ENCODE measurements around the gene CDKN2B-AS1.

The CDKN2B-AS1 gene

GRCh38 chr9:21982861-21983560, 11.6 kb upstream of the CDKN2B-AS1 start:
- DNase-seq (ENCODE audit: low read depth in 2 of 2) = no peak

- no peak for DNase-seq (ENCODE audit: low read depth in 2 of 2)
Observed at GRCh38 chr9:21983561-21983935, 11.0 kb upstream of the CDKN2B-AS1 start.

GRCh38 chr9:21984101-21984500, 10.5 kb upstream of the CDKN2B-AS1 start:
- no peak for DNase-seq (ENCODE audit: low read depth in 2 of 2)

- no peak for DNase-seq (ENCODE audit: low read depth in 2 of 2)
Observed at GRCh38 chr9:21985964-21986667, 8.5 kb upstream of the CDKN2B-AS1 start.

GRCh38 chr9:21988056-21988990, 6.3 kb upstream of the CDKN2B-AS1 start:
- no peak for DNase-seq (ENCODE audit: low read depth in 2 of 2)

GRCh38 chr9:21989440-21990189, 5.0 kb upstream of the CDKN2B-AS1 start:
- no peak for DNase-seq (ENCODE audit: low read depth in 2 of 2)

GRCh38 chr9:21991072-21991959, 3.3 kb upstream of the CDKN2B-AS1 start:
- DNase-seq (ENCODE audit: low read depth in 2 of 2) = no peak

GRCh38 chr9:21993007-21993406, 1.6 kb upstream of the CDKN2B-AS1 start:
- no peak for DNase-seq (ENCODE audit: low read depth in 2 of 2)

- DNase-seq (ENCODE audit: low read depth in 2 of 2) = no peak
Observed at GRCh38 chr9:21993893-21994555, 567 bp upstream of the CDKN2B-AS1 start, which contains the start of gene CDKN2A. TSS of gene CDKN2A (minus strand) at chr9:21994392.

- DNase-seq (ENCODE audit: low read depth in 2 of 2) = peak in 1 of 2 donors; percentile 51
Observed at GRCh38 chr9:21995006-21995665, 545 bp downstream of the CDKN2B-AS1 start.

- DNase-seq (ENCODE audit: low read depth in 2 of 2) = no peak
Observed at GRCh38 chr9:21995666-21996398, 1.2 kb downstream of the CDKN2B-AS1 start.

- DNase-seq (ENCODE audit: low read depth in 2 of 2) = no peak
Observed at GRCh38 chr9:21996438-21996837, 1.8 kb downstream of the CDKN2B-AS1 start.

GRCh38 chr9:21996858-21997257, 2.3 kb downstream of the CDKN2B-AS1 start:
- DNase-seq (ENCODE audit: low read depth in 2 of 2) = no peak

GRCh38 chr9:21997480-21997879, 2.9 kb downstream of the CDKN2B-AS1 start:
- no peak for DNase-seq (ENCODE audit: low read depth in 2 of 2)

GRCh38 chr9:21998026-21998425, 3.4 kb downstream of the CDKN2B-AS1 start:
- no peak for DNase-seq (ENCODE audit: low read depth in 2 of 2)

GRCh38 chr9:22002038-22002437, 7.4 kb downstream of the CDKN2B-AS1 start:
- no peak for DNase-seq (ENCODE audit: low read depth in 2 of 2)

- DNase-seq (ENCODE audit: low read depth in 2 of 2) = no peak
Observed at GRCh38 chr9:22005021-22005701, 10.6 kb downstream of the CDKN2B-AS1 start.

Measured in stimulated activated CD4-positive, alpha-beta T cell treated with anti-CD3 and anti-CD28 coated beads, Interleukin-15, amount 100 ng/mL, for 48 hours (primary cell).